ENCODE results near the gene CDKN2B. TPM values are rescaled to one million over a fixed set of nuclear protein-coding genes. Genes with fewer than 3 reads are reported as not detected.

CDKN2B gene
- total and polyA plus RNA-seq, 2 experiments from 2014 or later = 0.29 to 0.83 TPM

DNA sequence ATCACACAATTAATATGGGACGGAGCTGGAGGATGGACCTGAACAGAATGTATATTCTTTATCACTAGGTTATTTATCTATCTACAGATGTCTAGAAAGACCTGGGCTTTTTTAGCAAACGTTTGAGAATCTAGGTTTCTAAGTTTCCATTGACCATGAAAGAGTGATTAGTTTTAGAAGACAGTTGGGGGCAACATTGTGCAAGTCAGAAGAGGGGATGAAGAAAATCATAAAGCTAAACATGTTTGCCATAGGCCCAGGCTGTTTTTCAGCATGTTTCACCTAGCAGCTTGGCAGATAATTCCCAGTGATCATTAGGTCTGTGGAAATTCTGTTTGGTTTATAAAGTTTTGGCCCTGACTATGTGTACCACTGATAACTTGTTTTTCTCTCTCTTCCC, 44.1 kb upstream of the CDKN2B start:
- Histone ChIP-seq H3K27ac (ENCODE audit: low read depth) (no peak overlapping the region), H3K9me2 (ENCODE audit: insufficient read depth) (no peaks in the 10 kb centered on the region), H3K79me2 (replicated peaks; ENCODE audit: insufficient read depth) (no peaks in the 10 kb centered on the region), H3K4me2 (no peak overlapping the region), H4K20me1 (replicated peaks; ENCODE audit: insufficient read depth) (no peaks in the 10 kb centered on the region), H3K36me3 (ENCODE audit: insufficient read depth) (no peaks in the 10 kb centered on the region), H3K27me3 (ENCODE audit: insufficient read depth) (no peaks in the 10 kb centered on the region), H3K4me1 (ENCODE audit: insufficient read depth) (no peaks in the 10 kb centered on the region), H3F3A (replicated peaks; ENCODE audit: low read depth) (no peaks in the 10 kb centered on the region), H2AFZ (peak overlapping the region; percentile 24; the same call in 1 of the 2 replicates), H3K4me3 (no peak overlapping the region)
- TF ChIP-seq, protein P1, sequence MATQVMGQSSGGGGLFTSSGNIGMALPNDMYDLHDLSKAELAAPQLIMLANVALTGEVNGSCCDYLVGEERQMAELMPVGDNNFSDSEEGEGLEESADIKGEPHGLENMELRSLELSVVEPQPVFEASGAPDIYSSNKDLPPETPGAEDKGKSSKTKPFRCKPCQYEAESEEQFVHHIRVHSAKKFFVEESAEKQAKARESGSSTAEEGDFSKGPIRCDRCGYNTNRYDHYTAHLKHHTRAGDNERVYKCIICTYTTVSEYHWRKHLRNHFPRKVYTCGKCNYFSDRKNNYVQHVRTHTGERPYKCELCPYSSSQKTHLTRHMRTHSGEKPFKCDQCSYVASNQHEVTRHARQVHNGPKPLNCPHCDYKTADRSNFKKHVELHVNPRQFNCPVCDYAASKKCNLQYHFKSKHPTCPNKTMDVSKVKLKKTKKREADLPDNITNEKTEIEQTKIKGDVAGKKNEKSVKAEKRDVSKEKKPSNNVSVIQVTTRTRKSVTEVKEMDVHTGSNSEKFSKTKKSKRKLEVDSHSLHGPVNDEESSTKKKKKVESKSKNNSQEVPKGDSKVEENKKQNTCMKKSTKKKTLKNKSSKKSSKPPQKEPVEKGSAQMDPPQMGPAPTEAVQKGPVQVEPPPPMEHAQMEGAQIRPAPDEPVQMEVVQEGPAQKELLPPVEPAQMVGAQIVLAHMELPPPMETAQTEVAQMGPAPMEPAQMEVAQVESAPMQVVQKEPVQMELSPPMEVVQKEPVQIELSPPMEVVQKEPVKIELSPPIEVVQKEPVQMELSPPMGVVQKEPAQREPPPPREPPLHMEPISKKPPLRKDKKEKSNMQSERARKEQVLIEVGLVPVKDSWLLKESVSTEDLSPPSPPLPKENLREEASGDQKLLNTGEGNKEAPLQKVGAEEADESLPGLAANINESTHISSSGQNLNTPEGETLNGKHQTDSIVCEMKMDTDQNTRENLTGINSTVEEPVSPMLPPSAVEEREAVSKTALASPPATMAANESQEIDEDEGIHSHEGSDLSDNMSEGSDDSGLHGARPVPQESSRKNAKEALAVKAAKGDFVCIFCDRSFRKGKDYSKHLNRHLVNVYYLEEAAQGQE (IDR thresholded peaks at IDR 0.05; ENCODE audit: unreplicated experiment) = no peak
- no peak for TF ChIP-seq NANOG (IDR thresholded peaks at IDR 0.05; ENCODE audit: borderline replicate concordance)
- no peak for TF ChIP-seq ZNF331 (CRISPR knock-in tag; IDR thresholded peaks at IDR 0.05; ENCODE audit: low read depth)
- TF ChIP-seq JUNB (IDR thresholded peaks at IDR 0.05; ENCODE audit: unreplicated experiment) = no peak
- TF ChIP-seq EZH2phosphoT487 (IDR thresholded peaks at IDR 0.05; ENCODE audit: unreplicated experiment) = no peak
- TF ChIP-seq, protein P2, sequence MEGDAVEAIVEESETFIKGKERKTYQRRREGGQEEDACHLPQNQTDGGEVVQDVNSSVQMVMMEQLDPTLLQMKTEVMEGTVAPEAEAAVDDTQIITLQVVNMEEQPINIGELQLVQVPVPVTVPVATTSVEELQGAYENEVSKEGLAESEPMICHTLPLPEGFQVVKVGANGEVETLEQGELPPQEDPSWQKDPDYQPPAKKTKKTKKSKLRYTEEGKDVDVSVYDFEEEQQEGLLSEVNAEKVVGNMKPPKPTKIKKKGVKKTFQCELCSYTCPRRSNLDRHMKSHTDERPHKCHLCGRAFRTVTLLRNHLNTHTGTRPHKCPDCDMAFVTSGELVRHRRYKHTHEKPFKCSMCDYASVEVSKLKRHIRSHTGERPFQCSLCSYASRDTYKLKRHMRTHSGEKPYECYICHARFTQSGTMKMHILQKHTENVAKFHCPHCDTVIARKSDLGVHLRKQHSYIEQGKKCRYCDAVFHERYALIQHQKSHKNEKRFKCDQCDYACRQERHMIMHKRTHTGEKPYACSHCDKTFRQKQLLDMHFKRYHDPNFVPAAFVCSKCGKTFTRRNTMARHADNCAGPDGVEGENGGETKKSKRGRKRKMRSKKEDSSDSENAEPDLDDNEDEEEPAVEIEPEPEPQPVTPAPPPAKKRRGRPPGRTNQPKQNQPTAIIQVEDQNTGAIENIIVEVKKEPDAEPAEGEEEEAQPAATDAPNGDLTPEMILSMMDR (conservative IDR thresholded peaks at IDR 0.05; ENCODE audit: low read depth in 2 of 2) = no peak; a peak in 1 of 4 replicates
- no peak for TF ChIP-seq POLR2AphosphoS5 (IDR thresholded peaks at IDR 0.05; ENCODE audit: low read depth)
- TF ChIP-seq CREB1 (CRISPR knock-in tag; IDR thresholded peaks at IDR 0.05; ENCODE audit: low read depth) = no peak
- no peak for TF ChIP-seq EZH2 (IDR thresholded peaks at IDR 0.05; ENCODE audit: low read depth, unreplicated experiment)
- TF ChIP-seq ZNF114 (CRISPR knock-in tag; IDR thresholded peaks at IDR 0.05) = no peak
- no peak for ATAC-seq
- no peak for DNase-seq (ENCODE audit: low spot score)
- Mint-ChIP-seq H3K27me3 (ENCODE audit: insufficient read depth, low read depth, poor library complexity) (no peaks in the 10 kb centered on the region), H3K9me3 (no peaks in the 10 kb centered on the region), H3K36me3 (ENCODE audit: low read depth) (no peaks in the 10 kb centered on the region), H3K4me3 (no peak overlapping the region), H3K27ac (no peak overlapping the region), H3K4me1 (no peaks in the 10 kb centered on the region)

DNA sequence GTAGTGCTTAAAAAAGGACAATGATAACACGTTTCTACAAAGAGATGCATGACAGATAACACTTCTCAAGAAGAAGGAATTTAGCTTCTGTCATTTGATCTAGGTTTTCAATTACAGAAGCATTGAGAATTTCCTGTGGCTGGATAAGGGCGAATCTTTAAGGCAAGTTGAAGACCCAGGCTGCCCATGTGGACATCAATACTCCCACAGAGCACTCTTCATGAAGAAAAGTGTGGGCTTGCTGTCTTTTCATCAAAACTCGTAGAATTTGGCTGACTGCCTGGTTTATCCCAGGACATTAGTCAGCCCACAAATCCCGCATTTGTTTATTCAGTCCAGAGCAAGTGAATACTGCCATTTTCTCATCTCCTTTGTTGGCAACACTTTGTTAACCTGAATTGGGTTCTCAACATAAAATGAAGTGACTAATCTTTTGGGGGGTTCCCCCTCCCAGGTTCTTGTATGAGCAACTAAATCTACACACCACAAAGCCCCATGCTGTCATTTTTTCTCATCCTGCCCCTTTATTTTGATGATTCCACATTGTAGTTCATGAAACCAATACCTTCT, 43.4 kb upstream of the CDKN2B start:
- Histone ChIP-seq H3K79me2 (replicated peaks; ENCODE audit: insufficient read depth) (no peaks in the 10 kb centered on the region), H3K4me2 (no peak overlapping the region), H4K20me1 (replicated peaks; ENCODE audit: insufficient read depth) (no peaks in the 10 kb centered on the region), H3K27me3 (ENCODE audit: insufficient read depth) (no peaks in the 10 kb centered on the region), H3K4me1 (ENCODE audit: insufficient read depth) (no peaks in the 10 kb centered on the region), H3K27ac (ENCODE audit: low read depth) (no peak overlapping the region), H3K4me3 (no peak overlapping the region), H3F3A (replicated peaks; ENCODE audit: low read depth) (no peaks in the 10 kb centered on the region), H3K36me3 (ENCODE audit: insufficient read depth) (no peaks in the 10 kb centered on the region), H2AFZ (peak overlapping the region; percentile 24; the same call in 1 of the 2 replicates), H3K9me2 (ENCODE audit: insufficient read depth) (no peaks in the 10 kb centered on the region)
- ATAC-seq (no peak), DNase-seq (ENCODE audit: low spot score) (no peak)
- Mint-ChIP-seq H3K9me3 (no peaks in the 10 kb centered on the region), H3K36me3 (ENCODE audit: low read depth) (no peaks in the 10 kb centered on the region), H3K4me1 (no peaks in the 10 kb centered on the region), H3K4me3 (no peak overlapping the region), H3K27ac (no peak overlapping the region), H3K27me3 (ENCODE audit: insufficient read depth, low read depth, poor library complexity) (no peaks in the 10 kb centered on the region)
- TF ChIP-seq CREB1 (CRISPR knock-in tag; IDR thresholded peaks at IDR 0.05; ENCODE audit: low read depth) = no peak
- no peak for TF ChIP-seq POLR2AphosphoS5 (IDR thresholded peaks at IDR 0.05; ENCODE audit: low read depth)
- TF ChIP-seq, protein P3, sequence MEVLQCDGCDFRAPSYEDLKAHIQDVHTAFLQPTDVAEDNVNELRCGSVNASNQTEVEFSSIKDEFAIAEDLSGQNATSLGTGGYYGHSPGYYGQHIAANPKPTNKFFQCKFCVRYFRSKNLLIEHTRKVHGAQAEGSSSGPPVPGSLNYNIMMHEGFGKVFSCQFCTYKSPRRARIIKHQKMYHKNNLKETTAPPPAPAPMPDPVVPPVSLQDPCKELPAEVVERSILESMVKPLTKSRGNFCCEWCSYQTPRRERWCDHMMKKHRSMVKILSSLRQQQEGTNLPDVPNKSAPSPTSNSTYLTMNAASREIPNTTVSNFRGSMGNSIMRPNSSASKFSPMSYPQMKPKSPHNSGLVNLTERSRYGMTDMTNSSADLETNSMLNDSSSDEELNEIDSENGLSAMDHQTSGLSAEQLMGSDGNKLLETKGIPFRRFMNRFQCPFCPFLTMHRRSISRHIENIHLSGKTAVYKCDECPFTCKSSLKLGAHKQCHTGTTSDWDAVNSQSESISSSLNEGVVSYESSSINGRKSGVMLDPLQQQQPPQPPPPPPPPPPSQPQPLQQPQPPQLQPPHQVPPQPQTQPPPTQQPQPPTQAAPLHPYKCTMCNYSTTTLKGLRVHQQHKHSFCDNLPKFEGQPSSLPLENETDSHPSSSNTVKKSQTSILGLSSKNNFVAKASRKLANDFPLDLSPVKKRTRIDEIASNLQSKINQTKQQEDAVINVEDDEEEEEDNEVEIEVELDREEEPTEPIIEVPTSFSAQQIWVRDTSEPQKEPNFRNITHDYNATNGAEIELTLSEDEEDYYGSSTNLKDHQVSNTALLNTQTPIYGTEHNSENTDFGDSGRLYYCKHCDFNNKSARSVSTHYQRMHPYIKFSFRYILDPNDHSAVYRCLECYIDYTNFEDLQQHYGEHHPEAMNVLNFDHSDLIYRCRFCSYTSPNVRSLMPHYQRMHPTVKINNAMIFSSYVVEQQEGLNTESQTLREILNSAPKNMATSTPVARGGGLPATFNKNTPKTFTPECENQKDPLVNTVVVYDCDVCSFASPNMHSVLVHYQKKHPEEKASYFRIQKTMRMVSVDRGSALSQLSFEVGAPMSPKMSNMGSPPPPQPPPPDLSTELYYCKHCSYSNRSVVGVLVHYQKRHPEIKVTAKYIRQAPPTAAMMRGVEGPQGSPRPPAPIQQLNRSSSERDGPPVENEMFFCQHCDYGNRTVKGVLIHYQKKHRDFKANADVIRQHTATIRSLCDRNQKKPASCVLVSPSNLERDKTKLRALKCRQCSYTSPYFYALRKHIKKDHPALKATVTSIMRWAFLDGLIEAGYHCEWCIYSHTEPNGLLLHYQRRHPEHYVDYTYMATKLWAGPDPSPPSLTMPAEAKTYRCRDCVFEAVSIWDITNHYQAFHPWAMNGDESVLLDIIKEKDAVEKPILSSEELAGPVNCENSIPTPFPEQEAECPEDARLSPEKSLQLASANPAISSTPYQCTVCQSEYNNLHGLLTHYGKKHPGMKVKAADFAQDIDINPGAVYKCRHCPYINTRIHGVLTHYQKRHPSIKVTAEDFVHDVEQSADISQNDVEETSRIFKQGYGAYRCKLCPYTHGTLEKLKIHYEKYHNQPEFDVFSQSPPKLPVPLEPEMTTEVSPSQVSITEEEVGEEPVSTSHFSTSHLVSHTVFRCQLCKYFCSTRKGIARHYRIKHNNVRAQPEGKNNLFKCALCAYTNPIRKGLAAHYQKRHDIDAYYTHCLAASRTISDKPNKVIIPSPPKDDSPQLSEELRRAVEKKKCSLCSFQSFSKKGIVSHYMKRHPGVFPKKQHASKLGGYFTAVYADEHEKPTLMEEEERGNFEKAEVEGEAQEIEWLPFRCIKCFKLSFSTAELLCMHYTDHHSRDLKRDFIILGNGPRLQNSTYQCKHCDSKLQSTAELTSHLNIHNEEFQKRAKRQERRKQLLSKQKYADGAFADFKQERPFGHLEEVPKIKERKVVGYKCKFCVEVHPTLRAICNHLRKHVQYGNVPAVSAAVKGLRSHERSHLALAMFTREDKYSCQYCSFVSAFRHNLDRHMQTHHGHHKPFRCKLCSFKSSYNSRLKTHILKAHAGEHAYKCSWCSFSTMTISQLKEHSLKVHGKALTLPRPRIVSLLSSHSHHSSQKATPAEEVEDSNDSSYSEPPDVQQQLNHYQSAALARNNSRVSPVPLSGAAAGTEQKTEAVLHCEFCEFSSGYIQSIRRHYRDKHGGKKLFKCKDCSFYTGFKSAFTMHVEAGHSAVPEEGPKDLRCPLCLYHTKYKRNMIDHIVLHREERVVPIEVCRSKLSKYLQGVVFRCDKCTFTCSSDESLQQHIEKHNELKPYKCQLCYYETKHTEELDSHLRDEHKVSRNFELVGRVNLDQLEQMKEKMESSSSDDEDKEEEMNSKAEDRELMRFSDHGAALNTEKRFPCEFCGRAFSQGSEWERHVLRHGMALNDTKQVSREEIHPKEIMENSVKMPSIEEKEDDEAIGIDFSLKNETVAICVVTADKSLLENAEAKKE (CRISPR knock-in tag; IDR thresholded peaks at IDR 0.05) = no peak
